Liver (tissue), 3 donors: Measurements from ENCODE around the gene TEC.

Source experiments
- CTCF ChIP-seq: fragments of 150-350 bp; IDR thresholded peaks from 2 replicates; pipeline ENCODE4 v1.5.1; 2017; ENCODE audit warnings: improper control_type of control experiment, low read depth, low read length; ENCODE audit not compliant: missing input control
- GABPA ChIP-seq, 2 donors: IDR thresholded peaks in 1 of 2; conservative IDR thresholded peaks in 1 of 2; 2 replicates each; pipeline ENCODE4 v1.6.1; 2016; ENCODE audit warnings: antibody characterized with exemption in 2 of 2, mild to moderate bottlenecking in 1 of 2, moderate library complexity in 1 of 2
- MAX ChIP-seq: IDR thresholded peaks from 2 replicates; pipeline ENCODE4 v1.6.1; 2016; ENCODE audit warnings: antibody characterized with exemption
- RAD21 ChIP-seq, 2 donors: IDR thresholded peaks; 2 replicates each; pipeline ENCODE4 v1.6.1; 2016; ENCODE audit warnings: antibody characterized with exemption in 2 of 2, mild to moderate bottlenecking in 2 of 2
- REST ChIP-seq: IDR thresholded peaks from 2 replicates; pipeline ENCODE4 v1.6.1; 2016; ENCODE audit warnings: antibody characterized with exemption, mild to moderate bottlenecking
- SP1 ChIP-seq: IDR thresholded peaks from 2 replicates; pipeline ENCODE4 v1.6.1; 2018; ENCODE audit warnings: antibody characterized with exemption, mild to moderate bottlenecking
- TAF1 ChIP-seq: conservative IDR thresholded peaks from 2 replicates; pipeline ENCODE4 v1.6.1; 2016; ENCODE audit warnings: antibody characterized with exemption, mild to moderate bottlenecking
- YY1 ChIP-seq: IDR thresholded peaks from 2 replicates; pipeline ENCODE4 v1.6.1; 2016; ENCODE audit warnings: antibody characterized with exemption, mild to moderate bottlenecking
- ZBTB33 ChIP-seq: IDR thresholded peaks from 2 replicates; pipeline ENCODE4 v1.6.1; 2016; ENCODE audit warnings: antibody characterized with exemption
- donor health status: healthy.
- donor health status: healthy.

- no peak for TF ChIP-seq REST
- no peak for TF ChIP-seq RAD21 (IDR thresholded peaks at IDR 0.05)
- no peak for TF ChIP-seq CTCF
- no peak for TF ChIP-seq YY1
- TF ChIP-seq GABPA (IDR thresholded peaks at IDR 0.05 in 1 of 2, conservative IDR thresholded peaks at IDR 0.05 in 1 of 2): no peak
- TF ChIP-seq MAX: no peak
- no peak for TF ChIP-seq ZBTB33
- no peak for TF ChIP-seq TAF1
- TF ChIP-seq SP1: no peak
Measured at GRCh38 chr4:48241731-48242130, 27.9 kb downstream of the TEC start.
